H9 (cell line): ENCODE results near the gene PRKCZ. TPM values are rescaled to one million over a fixed set of nuclear protein-coding genes. Genes with fewer than 3 reads are reported as not detected.

Source experiments
- DNase-seq: peaks from one replicate; pipeline ENCODE4 v3.0.0-alpha.2; 2017
- H2AFZ ChIP-seq: one replicate; pipeline ENCODE4 v1.6.1; 2013; ENCODE audit warnings: mild to moderate bottlenecking, low read length, control low read depth, moderate library complexity
- H2AK5ac ChIP-seq: 2 replicates; pipeline ENCODE4 v1.6.1; 2013; ENCODE audit warnings: low read length, control low read depth, mixed read lengths; ENCODE audit not compliant: insufficient read length
- H2BK120ac ChIP-seq: one replicate; pipeline ENCODE4 v1.6.1; 2013; ENCODE audit warnings: low read depth, mild to moderate bottlenecking, low read length, control low read depth, inconsistent platforms; ENCODE audit not compliant: poor library complexity, severe bottlenecking
- H2BK12ac ChIP-seq: 2 replicates; pipeline ENCODE4 v1.6.1; 2013; ENCODE audit warnings: low read length, control low read depth, mixed read lengths, low read depth; ENCODE audit not compliant: insufficient read length
- H2BK15ac ChIP-seq: 2 replicates; pipeline ENCODE4 v1.6.1; 2013; ENCODE audit warnings: low read depth, low read length, control low read depth
- H2BK20ac ChIP-seq: one replicate; pipeline ENCODE4 v1.6.1; 2013; ENCODE audit warnings: low read depth, mild to moderate bottlenecking, low read length, control low read depth, inconsistent platforms; ENCODE audit not compliant: poor library complexity, severe bottlenecking
- H2BK5ac ChIP-seq: 2 replicates; pipeline ENCODE4 v1.6.1; 2013; ENCODE audit warnings: low read length, control low read depth, mixed read lengths; ENCODE audit not compliant: insufficient read length
- H3K14ac ChIP-seq: 2 replicates; pipeline ENCODE4 v1.6.1; 2013; ENCODE audit warnings: low read length, control low read depth; ENCODE audit not compliant: insufficient read depth
- H3K18ac ChIP-seq: 2 replicates; pipeline ENCODE4 v1.6.1; 2013; ENCODE audit warnings: low read depth, mild to moderate bottlenecking, mixed read lengths, low read length, control low read depth; ENCODE audit not compliant: insufficient read length
- H3K23ac ChIP-seq: 2 replicates; pipeline ENCODE4 v1.6.1; 2013; ENCODE audit warnings: low read length, control low read depth, mixed read lengths, low read depth; ENCODE audit not compliant: insufficient read length
- H3K23me2 ChIP-seq: 2 replicates; pipeline ENCODE4 v1.6.1; 2013; ENCODE audit warnings: low read depth, mild to moderate bottlenecking, mixed read lengths, low read length, control low read depth; ENCODE audit not compliant: insufficient read length, poor library complexity, severe bottlenecking
- H3K27ac ChIP-seq: 2 replicates; pipeline ENCODE4 v1.5.1; 2013; ENCODE audit warnings: low read length, control low read depth, mixed read lengths, low read depth; ENCODE audit not compliant: insufficient read length
- H3K27me3 ChIP-seq: 2 replicates; pipeline ENCODE4 v1.6.1; 2013; ENCODE audit warnings: low read length, control low read depth, inconsistent platforms; ENCODE audit not compliant: insufficient read depth
- H3K4ac ChIP-seq: 2 replicates; pipeline ENCODE4 v1.6.1; 2013; ENCODE audit warnings: low read depth, mild to moderate bottlenecking, control low read depth, inconsistent platforms, low read length, moderate library complexity
- H3K4me1 ChIP-seq: 2 replicates; pipeline ENCODE4 v1.6.1; 2013; ENCODE audit warnings: low read length, control low read depth, inconsistent platforms; ENCODE audit not compliant: insufficient read depth
- H3K4me2 ChIP-seq: 2 replicates; pipeline ENCODE4 v1.6.1; 2013; ENCODE audit warnings: low read length, control low read depth, mixed read lengths; ENCODE audit not compliant: insufficient read length, insufficient read depth
- H3K56ac ChIP-seq: 2 replicates; pipeline ENCODE4 v1.6.1; 2013; ENCODE audit warnings: low read depth, mild to moderate bottlenecking, mixed read lengths, low read length, control low read depth; ENCODE audit not compliant: insufficient read length
- H3K79me1 ChIP-seq: 2 replicates; pipeline ENCODE4 v1.6.1; 2013; ENCODE audit warnings: low read depth, mild to moderate bottlenecking, moderate library complexity, low read length, control low read depth, inconsistent platforms; ENCODE audit not compliant: insufficient read depth, poor library complexity, severe bottlenecking
- H3K79me2 ChIP-seq: 2 replicates; pipeline ENCODE4 v1.6.1; 2013; ENCODE audit warnings: low read length, control low read depth, inconsistent platforms; ENCODE audit not compliant: insufficient read depth
- H3K9ac ChIP-seq: 2 replicates; pipeline ENCODE4 v1.6.1; 2013; ENCODE audit warnings: low read length, control low read depth, mixed read lengths; ENCODE audit not compliant: insufficient read length; ENCODE audit errors: extremely low read depth
- H3K9me3 ChIP-seq: one replicate; pipeline ENCODE4 v1.6.1; 2013; ENCODE audit warnings: low read depth, low read length, inconsistent platforms; ENCODE audit not compliant: control insufficient read depth
- H3T11ph ChIP-seq: one replicate; pipeline ENCODE4 v1.6.1; 2013; ENCODE audit warnings: mild to moderate bottlenecking, low read length, control low read depth, inconsistent platforms
- H4K20me1 ChIP-seq: one replicate; pipeline ENCODE4 v1.6.1; 2013; ENCODE audit not compliant: control insufficient read depth, insufficient read length, insufficient read depth
- H4K5ac ChIP-seq: 2 replicates; pipeline ENCODE4 v1.6.1; 2013; ENCODE audit warnings: low read depth, mild to moderate bottlenecking, mixed read lengths, low read length, control low read depth; ENCODE audit not compliant: insufficient read length
- H4K8ac ChIP-seq: replicated peaks from 2 replicates; pipeline ENCODE4 v1.6.1; 2013; ENCODE audit warnings: low read length, control low read depth, mixed read lengths, low read depth; ENCODE audit not compliant: insufficient read length
- H4K91ac ChIP-seq: 2 replicates; pipeline ENCODE4 v1.6.1; 2013; ENCODE audit warnings: low read depth, mild to moderate bottlenecking, moderate library complexity, mixed read lengths, low read length, control low read depth; ENCODE audit not compliant: insufficient read length
- H3K27ac Mint-ChIP-seq, 3 experiments: 2 replicates in 2 of 3; 3 replicates in 1 of 3; pipeline ENCODE4 v1.8.0; 2020 to 2021; ENCODE audit warnings: mixed read lengths in 3 of 3, mild to moderate bottlenecking in 1 of 3, moderate library complexity in 1 of 3
- H3K27me3 Mint-ChIP-seq: 2 replicates; pipeline ENCODE4 v1.8.0; 2021; ENCODE audit warnings: low read depth, mild to moderate bottlenecking, moderate library complexity, mixed read lengths
- H3K36me3 Mint-ChIP-seq, 3 experiments: 2 replicates in 2 of 3; 3 replicates in 1 of 3; pipeline ENCODE4 v1.8.0; 2020 to 2021; ENCODE audit warnings: low read depth in 3 of 3, mixed read lengths in 3 of 3; ENCODE audit not compliant: insufficient read depth in 1 of 3
- H3K4me1 Mint-ChIP-seq, 2 experiments: 2 replicates each; pipeline ENCODE4 v1.8.0; 2020; ENCODE audit warnings: mixed read lengths in 2 of 2
- H3K4me3 Mint-ChIP-seq, 2 experiments: 2 replicates in 1 of 2; 3 replicates in 1 of 2; pipeline ENCODE4 v1.8.0; 2020 to 2021; ENCODE audit warnings: mild to moderate bottlenecking in 2 of 2, mixed read lengths in 2 of 2, moderate library complexity in 1 of 2
- H3K9me3 Mint-ChIP-seq, 2 experiments: 2 replicates in 1 of 2; 3 replicates in 1 of 2; pipeline ENCODE4 v1.8.0; 2020; ENCODE audit warnings: mild to moderate bottlenecking in 2 of 2, mixed read lengths in 2 of 2, moderate library complexity in 1 of 2
- WGBS: extraction: QIAGEN DNeasy Blood & Tissue Kit; methylation state at CpG from one replicate; pipeline ENCODE4 v1.1.7; 2013; ENCODE audit warnings: missing lambda C conversion rate, low lambda C conversion rate, mixed read lengths; ENCODE audit not compliant: insufficient read length; ENCODE audit errors: extremely low coverage; 5-methylcytosine and 5-hydroxymethylcytosine counted together
- total RNA-seq: library from RNA; stranded (reverse); gene quantifications from 2 replicates; pipeline ENCODE4 v1.2.1, GENCODE V29; 2021
- TF ChIP-seq, protein P1 (sequence below): fragments of 200-600 bp; sonication (generic); conservative IDR thresholded peaks from 3 replicates; pipeline ENCODE4 v1.8.0; 2021; ENCODE audit warnings: antibody characterized with exemption, mild to moderate bottlenecking

PRKCZ gene
- total RNA-seq, 1 experiment from 2014 or later = 48.4 TPM

DNA sequence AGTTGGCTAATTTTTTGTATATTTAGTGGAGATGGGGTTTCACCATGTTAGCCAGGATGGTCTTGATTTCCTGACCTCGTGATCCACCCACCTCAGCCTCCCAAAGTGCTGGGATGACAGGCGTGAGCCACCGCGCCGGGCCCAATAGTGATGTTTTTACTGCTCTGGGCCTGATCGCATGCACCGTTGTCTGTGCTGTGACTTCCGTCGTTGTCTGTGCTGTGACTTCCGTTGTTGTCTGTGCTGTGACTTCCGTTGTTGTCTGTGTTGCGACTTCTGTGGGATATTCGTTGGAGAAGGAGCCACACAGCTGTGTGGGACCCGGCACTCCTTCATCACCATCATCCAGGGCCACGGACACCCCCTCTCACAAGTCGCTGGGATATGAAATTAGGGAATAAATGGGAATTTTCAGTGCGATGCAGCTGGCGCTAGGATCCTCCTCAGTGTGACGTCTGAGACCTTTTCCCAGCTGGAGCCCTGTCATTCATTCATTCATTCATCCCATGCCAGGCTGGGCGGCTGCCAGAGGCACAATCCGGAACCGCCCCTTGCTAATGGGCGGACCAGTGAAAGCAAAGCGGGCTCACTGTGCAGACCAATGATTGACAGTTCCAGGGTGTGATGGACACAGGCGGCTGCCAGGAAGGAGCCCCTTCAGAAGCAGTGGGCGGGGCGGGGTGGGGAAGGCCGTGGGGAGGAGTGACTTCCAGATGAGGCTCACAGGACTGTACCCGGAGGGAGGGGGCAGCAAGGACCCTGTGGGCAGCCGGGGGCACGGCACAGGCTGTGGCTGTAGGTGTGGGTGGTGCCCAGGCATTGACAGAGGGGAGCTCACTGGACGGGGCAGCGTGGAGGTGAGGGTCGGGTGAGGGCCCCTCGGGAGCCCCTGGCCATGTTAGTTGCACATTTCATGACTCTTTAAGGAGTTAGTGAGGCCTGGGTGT is 48.9 kb downstream of the PRKCZ start:
- Histone ChIP-seq H2AK5ac (no peak overlapping the region), H3T11ph (no peak overlapping the region), H2AFZ (no peak overlapping the region), H3K14ac (no peak overlapping the region), H4K20me1 (no peaks in the 10 kb centered on the region), H3K27ac (no peak overlapping the region), H4K91ac (no peak overlapping the region), H2BK12ac (no peak overlapping the region), H4K8ac (no peak overlapping the region), H3K4ac (no peak overlapping the region), H3K79me2 (no peaks in the 10 kb centered on the region), H3K79me1 (no peaks in the 10 kb centered on the region), H3K23me2 (no peaks in the 10 kb centered on the region), H3K56ac (no peak overlapping the region), H3K4me2 (no peak overlapping the region), H2BK20ac (no peak overlapping the region), H2BK120ac (no peak overlapping the region), H3K9ac (no peak overlapping the region), H2BK5ac (no peak overlapping the region), H2BK15ac (no peak overlapping the region), H4K5ac (no peak overlapping the region), H3K27me3 (no peaks in the 10 kb centered on the region), H3K23ac (no peak overlapping the region), H3K18ac (no peak overlapping the region), H3K4me1 (no peaks in the 10 kb centered on the region), H3K9me3 (no peaks in the 10 kb centered on the region)
- Mint-ChIP-seq H3K4me1 (peaks cover 4 to 14% of the 10 kb centered on the region in 2 experiments), H3K27ac (no peak overlapping the region; a peak in 2 of 7 replicates), H3K4me3 (no peak overlapping the region), H3K27me3 (no peaks in the 10 kb centered on the region), H3K9me3 (peaks cover 3 to 6% of the 10 kb centered on the region in 2 experiments; a peak in 4 of 5 replicates), H3K36me3 (peaks cover 10 to 19% (median 17%) of the 10 kb centered on the region in 3 experiments)
- no peak for DNase-seq
- TF ChIP-seq, protein P1, sequence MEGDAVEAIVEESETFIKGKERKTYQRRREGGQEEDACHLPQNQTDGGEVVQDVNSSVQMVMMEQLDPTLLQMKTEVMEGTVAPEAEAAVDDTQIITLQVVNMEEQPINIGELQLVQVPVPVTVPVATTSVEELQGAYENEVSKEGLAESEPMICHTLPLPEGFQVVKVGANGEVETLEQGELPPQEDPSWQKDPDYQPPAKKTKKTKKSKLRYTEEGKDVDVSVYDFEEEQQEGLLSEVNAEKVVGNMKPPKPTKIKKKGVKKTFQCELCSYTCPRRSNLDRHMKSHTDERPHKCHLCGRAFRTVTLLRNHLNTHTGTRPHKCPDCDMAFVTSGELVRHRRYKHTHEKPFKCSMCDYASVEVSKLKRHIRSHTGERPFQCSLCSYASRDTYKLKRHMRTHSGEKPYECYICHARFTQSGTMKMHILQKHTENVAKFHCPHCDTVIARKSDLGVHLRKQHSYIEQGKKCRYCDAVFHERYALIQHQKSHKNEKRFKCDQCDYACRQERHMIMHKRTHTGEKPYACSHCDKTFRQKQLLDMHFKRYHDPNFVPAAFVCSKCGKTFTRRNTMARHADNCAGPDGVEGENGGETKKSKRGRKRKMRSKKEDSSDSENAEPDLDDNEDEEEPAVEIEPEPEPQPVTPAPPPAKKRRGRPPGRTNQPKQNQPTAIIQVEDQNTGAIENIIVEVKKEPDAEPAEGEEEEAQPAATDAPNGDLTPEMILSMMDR = no peak
- WGBS = no CpG with 5 or more reads among the region's 35 CpGs
